Psoas muscle (tissue), 8 donors: Measurements from ENCODE around the gene OR2D2. TPM values are rescaled to one million over a fixed set of nuclear protein-coding genes. Genes with fewer than 3 reads are reported as not detected.

Experiments used
- ATAC-seq, 4 donors: fragments of 200-7000 bp; cut with Tn5 transposase; one replicate each; pipeline ENCODE4 v1.9.1; 2020; ENCODE audit warnings: moderate library complexity in 3 of 4, mild to moderate bottlenecking in 2 of 4
- DNase-seq, 2 donors: peaks; one replicate each; pipeline ENCODE4 v3.0.0-alpha.2; 2020
- H3K27ac ChIP-seq: fragments of 200-600 bp; one replicate; pipeline ENCODE4 v1.8.0; 2022
- H3K27me3 ChIP-seq, 3 donors: fragments of 200-600 bp in 1 of 3; one replicate each; pipeline versions ENCODE4 v1.6.1 to v1.8.0; 2013 to 2022; ENCODE audit warnings: low read length in 2 of 3, mild to moderate bottlenecking in 2 of 3, moderate library complexity in 1 of 3; ENCODE audit not compliant: insufficient read depth in 3 of 3
- H3K36me3 ChIP-seq, 2 donors: fragments of 200-600 bp in 1 of 2; one replicate each; pipeline versions ENCODE4 v1.6.1 to v1.8.0; 2013 to 2022; ENCODE audit warnings: low read depth in 1 of 2, mild to moderate bottlenecking in 1 of 2, moderate library complexity in 1 of 2; ENCODE audit not compliant: insufficient read depth in 1 of 2
- H3K4me1 ChIP-seq: fragments of 200-600 bp; one replicate; pipeline ENCODE4 v1.8.0; 2022
- H3K4me3 ChIP-seq: fragments of 200-600 bp; one replicate; pipeline ENCODE4 v1.8.0; 2022; ENCODE audit warnings: mild to moderate bottlenecking
- H3K9me3 ChIP-seq: fragments of 200-600 bp; one replicate; pipeline ENCODE4 v1.8.0; 2022
- WGBS, 3 donors: extraction: QIAGEN DNeasy Blood & Tissue Kit; methylation state at CpG; one replicate each; pipeline versions ENCODE4 v1.1.6 to v1.1.7; 2013; 5-methylcytosine and 5-hydroxymethylcytosine counted together
- intact Hi-C, 2 donors: fragments of 100-400 bp; cut with DNase I; formaldehyde crosslinking; loops; one replicate each; pipeline versions ENCODE4 v1.11.0 to v1.14.2; 2022
- long read RNA-seq, 2 donors: library from polyadenylated mRNA; unstranded; transcript quantifications; one replicate each; pipeline ENCODE4 v2.0.0, GENCODE V29; 2021
- polyA plus RNA-seq, 3 donors: library from polyadenylated mRNA; stranded (reverse); fragments of 200-250 nt; gene quantifications; one replicate each; pipeline ENCODE4 v1.2.3, GENCODE V29; 2013
- total RNA-seq, 4 donors: library from RNA; stranded (reverse); fragmentation: NEBNext Ultra II Directional in 2 of 4; extraction: Animal tissue kit (Norgen Biotek cat#: 25700) in 2 of 4; gene quantifications; one replicate each; pipeline versions ENCODE4 v1.2.1 to v1.2.4, GENCODE V29; 2021 to 2023
- TF ChIP-seq, protein P1 (sequence below): fragments of 200-600 bp; IDR thresholded peaks from one replicate; pipeline ENCODE4 v1.8.0; 2022; ENCODE audit warnings: antibody characterized with exemption
- donor health status: healthy with polysubstance abuse.
- donor health status: DM: no; HTN: no; CAD: no; lungs with moderate emphysema.
- donor health status: Bipolar disorder and iron deficiency.
- donor health status: healthy.
- donor health status: DM: yes; HTN: yes; CAD: no.
- donor health status: DM: no; HTN: no; CAD: no.
- donor health status: DM: no; HTN: no; CAD: no.
- donor health status: DM: yes; HTN: yes; CAD: no.

Gene OR2D2, protein sequence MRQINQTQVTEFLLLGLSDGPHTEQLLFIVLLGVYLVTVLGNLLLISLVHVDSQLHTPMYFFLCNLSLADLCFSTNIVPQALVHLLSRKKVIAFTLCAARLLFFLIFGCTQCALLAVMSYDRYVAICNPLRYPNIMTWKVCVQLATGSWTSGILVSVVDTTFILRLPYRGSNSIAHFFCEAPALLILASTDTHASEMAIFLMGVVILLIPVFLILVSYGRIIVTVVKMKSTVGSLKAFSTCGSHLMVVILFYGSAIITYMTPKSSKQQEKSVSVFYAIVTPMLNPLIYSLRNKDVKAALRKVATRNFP
- total RNA-seq = not detected
- polyA plus RNA-seq = not detected
- long read RNA-seq, donor 1 = 0 reads
- long read RNA-seq, donor 2 = 0 reads

DNA sequence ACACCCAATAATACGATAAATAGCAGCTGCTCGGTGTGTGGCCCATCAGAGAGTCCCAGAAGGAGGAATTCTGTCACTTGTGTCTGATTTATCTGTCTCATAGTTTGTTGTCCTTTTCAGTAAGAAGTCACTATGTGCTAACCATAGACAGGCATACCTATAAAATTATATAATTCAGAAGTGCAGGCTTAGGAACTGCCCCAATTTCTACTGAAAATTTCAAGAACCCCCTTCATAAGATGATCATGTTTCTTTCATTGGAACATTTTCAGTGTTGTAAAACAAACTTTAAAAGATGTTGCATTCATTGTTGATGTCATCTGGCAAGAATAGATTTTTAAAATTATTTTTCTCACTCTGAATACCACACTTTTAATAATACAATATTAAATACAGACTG is at the start of gene OR2D2:
Gene OR2D2 (minus strand): TSS at position 101 of the 400 bp plus-strand sequence. CDS start 0 bp downstream, at position 101.
- no peaks in the 10 kb centered on the region for H3K9me3 ChIP-seq
- intact Hi-C loops = no loop called here
- no peaks in the 10 kb centered on the region for H3K4me1 ChIP-seq
- DNase-seq (no peak), ATAC-seq (no peak)
- TF ChIP-seq, protein P1, sequence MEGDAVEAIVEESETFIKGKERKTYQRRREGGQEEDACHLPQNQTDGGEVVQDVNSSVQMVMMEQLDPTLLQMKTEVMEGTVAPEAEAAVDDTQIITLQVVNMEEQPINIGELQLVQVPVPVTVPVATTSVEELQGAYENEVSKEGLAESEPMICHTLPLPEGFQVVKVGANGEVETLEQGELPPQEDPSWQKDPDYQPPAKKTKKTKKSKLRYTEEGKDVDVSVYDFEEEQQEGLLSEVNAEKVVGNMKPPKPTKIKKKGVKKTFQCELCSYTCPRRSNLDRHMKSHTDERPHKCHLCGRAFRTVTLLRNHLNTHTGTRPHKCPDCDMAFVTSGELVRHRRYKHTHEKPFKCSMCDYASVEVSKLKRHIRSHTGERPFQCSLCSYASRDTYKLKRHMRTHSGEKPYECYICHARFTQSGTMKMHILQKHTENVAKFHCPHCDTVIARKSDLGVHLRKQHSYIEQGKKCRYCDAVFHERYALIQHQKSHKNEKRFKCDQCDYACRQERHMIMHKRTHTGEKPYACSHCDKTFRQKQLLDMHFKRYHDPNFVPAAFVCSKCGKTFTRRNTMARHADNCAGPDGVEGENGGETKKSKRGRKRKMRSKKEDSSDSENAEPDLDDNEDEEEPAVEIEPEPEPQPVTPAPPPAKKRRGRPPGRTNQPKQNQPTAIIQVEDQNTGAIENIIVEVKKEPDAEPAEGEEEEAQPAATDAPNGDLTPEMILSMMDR = no peak
- H3K27ac ChIP-seq = no peak within 1 kb of the TSS
- H3K4me3 ChIP-seq = no peak within 1 kb of the TSS
- H3K36me3 ChIP-seq = no peaks in the 10 kb centered on the region
- WGBS, 3 donors = 72 to 86% (median 77%) methylated on average over 2 of the region's 2 CpGs
- H3K27me3 ChIP-seq = no peaks in the 10 kb centered on the region

DNA sequence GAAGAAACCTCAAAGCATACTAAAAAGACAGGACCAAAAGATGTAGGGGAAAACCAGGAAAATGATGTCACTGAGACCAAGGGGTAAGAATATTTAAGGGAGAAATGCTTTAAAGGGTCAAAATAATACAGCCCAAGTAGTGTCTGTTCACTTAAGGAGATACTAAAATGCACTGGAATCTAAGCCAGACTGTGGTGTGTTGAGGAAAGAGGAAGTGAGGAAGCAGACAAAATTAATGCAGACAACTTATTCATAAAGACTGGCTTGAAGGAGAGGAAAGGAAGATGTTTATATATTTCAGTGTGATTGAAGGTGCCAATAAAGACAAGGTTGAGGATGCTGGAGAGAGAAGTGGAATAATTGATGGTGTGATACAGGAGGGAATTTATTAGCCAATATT is 49.7 kb upstream of the OR2D2 start:
- H3K27ac ChIP-seq = no peak overlapping the region
- H3K4me1 ChIP-seq = no peaks in the 10 kb centered on the region
- no peak overlapping the region for H3K4me3 ChIP-seq
- no peaks in the 10 kb centered on the region for H3K36me3 ChIP-seq
- ATAC-seq (no peak), DNase-seq (no peak)
- intact Hi-C loops = no loop called here
- TF ChIP-seq, protein P1 = no peak
- H3K9me3 ChIP-seq = no peaks in the 10 kb centered on the region
- no peaks in the 10 kb centered on the region for H3K27me3 ChIP-seq

DNA sequence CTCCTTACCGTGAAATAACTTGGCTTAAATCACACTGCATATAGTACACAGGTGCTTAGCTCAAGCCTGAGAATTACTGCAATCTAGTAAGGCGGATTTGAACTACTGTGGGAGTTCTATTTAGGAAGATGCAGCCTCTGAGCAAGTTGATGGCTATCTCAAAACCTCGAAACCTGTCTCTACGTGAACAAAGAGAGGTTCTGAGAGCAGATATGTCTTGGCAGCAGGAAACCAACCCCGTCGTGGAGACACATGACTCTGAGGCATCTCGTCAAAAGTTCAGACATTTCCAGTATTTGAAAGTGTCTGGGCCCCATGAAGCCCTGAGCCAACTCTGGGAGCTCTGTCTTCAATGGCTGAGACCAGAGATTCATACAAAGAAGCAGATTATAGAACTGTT is 39.8 kb upstream of the OR2D2 start:
- H3K4me3 ChIP-seq = no peak overlapping the region
- DNase-seq (no peak), ATAC-seq (no peak)
- H3K27ac ChIP-seq = no peak overlapping the region
- H3K4me1 ChIP-seq = peaks cover 3% of the 10 kb centered on the region
- peaks cover 0 to 16% (median 0%) of the 10 kb centered on the region in 3 donors for H3K27me3 ChIP-seq
- H3K36me3 ChIP-seq = no peaks in the 10 kb centered on the region
- H3K9me3 ChIP-seq = no peaks in the 10 kb centered on the region
- intact Hi-C loops = no loop called here
- TF ChIP-seq, protein P1 = no peak
- 82 to 87% (median 86%) methylated on average over 7 of the region's 7 CpGs for WGBS, 3 donors

DNA sequence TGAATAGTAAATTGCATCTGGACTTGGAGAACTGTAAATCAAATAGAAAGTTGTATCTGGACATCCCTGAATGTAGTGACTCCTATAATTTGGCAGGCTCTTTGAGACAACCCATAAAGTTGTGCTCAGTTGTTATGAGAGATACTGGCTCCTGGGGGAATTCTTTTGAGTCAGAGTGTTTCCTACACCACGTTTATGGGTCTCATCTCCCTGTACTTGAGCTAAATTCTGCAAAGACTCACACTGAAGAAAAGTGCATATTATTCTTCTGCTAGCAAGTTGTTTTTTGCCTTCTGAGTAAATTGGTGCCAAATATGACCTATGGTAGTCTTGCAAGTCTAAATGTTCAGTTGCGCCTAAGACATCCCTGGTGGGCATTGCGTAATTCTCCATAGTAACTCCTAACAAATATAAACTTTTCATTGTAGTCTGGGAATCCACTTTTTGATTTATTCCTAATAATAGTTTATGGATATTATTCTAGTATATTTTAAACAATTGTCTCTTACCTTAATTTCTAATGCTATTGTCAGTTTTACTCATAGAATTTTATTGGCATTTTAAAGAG is 38.9 kb upstream of the OR2D2 start:
- no peak overlapping the region for H3K4me3 ChIP-seq
- H3K4me1 ChIP-seq = peaks cover 7% of the 10 kb centered on the region
- no peaks in the 10 kb centered on the region for H3K36me3 ChIP-seq
- intact Hi-C loops = no loop called here
- H3K9me3 ChIP-seq = no peaks in the 10 kb centered on the region
- WGBS, 3 donors = 73 to 75% (median 73%) methylated on average over 3 of the region's 3 CpGs
- peaks cover 0 to 16% (median 3%) of the 10 kb centered on the region in 3 donors for H3K27me3 ChIP-seq
- no peak overlapping the region for H3K27ac ChIP-seq
- no peak for DNase-seq
- TF ChIP-seq, protein P1 = no peak
- no peak for ATAC-seq
